RWPE2 (cell line): ENCODE results near the gene ALKBH2.

Experiments used
- ATAC-seq: fragments of 200-7000 bp; cut with Tn5 transposase; 3 replicates; pipeline ENCODE4 v1.9.1; 2021; ENCODE audit warnings: low read depth
- DNase-seq: peaks from one replicate; pipeline ENCODE4 v3.0.0-alpha.2; 2020; ENCODE audit warnings: low spot score
- H3K27ac ChIP-seq: fragments of 450-650 bp; 2 replicates; pipeline ENCODE4 v1.5.1; 2017; ENCODE audit warnings: mild to moderate bottlenecking; ENCODE audit not compliant: poor library complexity, severe bottlenecking
- H3K27me3 ChIP-seq: fragments of 250-450 bp; sonication (Bioruptor Pico); 2 replicates; pipeline ENCODE4 v1.5.1; 2021; ENCODE audit warnings: mild to moderate bottlenecking, moderate library complexity; ENCODE audit not compliant: insufficient read depth, poor library complexity, severe bottlenecking
- H3K36me3 ChIP-seq: fragments of 250-450 bp; sonication (Bioruptor Pico); 2 replicates; pipeline ENCODE4 v1.5.1; 2020; ENCODE audit warnings: low read depth, mild to moderate bottlenecking, moderate library complexity
- H3K4me1 ChIP-seq: fragments of 250-450 bp; sonication (Bioruptor Pico); 2 replicates; pipeline ENCODE4 v1.5.1; 2021; ENCODE audit warnings: mild to moderate bottlenecking, moderate library complexity; ENCODE audit not compliant: insufficient read depth, poor library complexity, severe bottlenecking
- H3K4me3 ChIP-seq: fragments of 250-450 bp; sonication (Bioruptor Pico); 2 replicates; pipeline ENCODE4 v1.5.1; 2021; ENCODE audit warnings: mild to moderate bottlenecking, moderate library complexity; ENCODE audit not compliant: severe bottlenecking
- H3K9me3 ChIP-seq: fragments of 250-450 bp; sonication (Bioruptor Pico); 2 replicates; pipeline ENCODE4 v1.5.1; 2021; ENCODE audit warnings: mild to moderate bottlenecking, moderate library complexity; ENCODE audit not compliant: severe bottlenecking
- TF ChIP-seq, protein P1 (sequence below): fragments of 450-650 bp; IDR thresholded peaks from one replicate; pipeline ENCODE4 v1.5.1; 2017; ENCODE audit warnings: mild to moderate bottlenecking, moderate library complexity; ENCODE audit not compliant: poor library complexity, severe bottlenecking

The ALKBH2 gene

DNA sequence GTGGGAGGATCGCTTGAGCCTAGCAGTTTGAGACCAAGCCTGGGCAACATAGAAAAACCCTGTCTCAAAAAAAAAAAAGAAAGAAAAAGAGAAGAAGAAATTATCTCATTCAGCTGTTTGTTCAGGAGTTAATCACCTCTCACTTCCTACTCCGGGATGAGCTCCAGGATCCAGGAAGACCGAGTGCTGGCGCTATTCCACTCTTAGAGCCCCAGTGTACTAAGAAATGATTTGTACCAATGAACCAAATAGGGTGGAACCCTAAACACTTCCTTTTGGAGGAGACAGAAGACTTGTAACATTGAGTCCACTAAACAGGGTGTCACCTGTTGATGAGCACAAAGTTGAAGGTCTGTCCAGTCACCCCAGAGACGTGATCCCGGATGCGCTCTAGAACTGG lies 3.6 kb downstream of the ALKBH2 start:
- no peaks in the 10 kb centered on the region for H3K9me3 ChIP-seq
- peaks cover 9% of the 10 kb centered on the region for H3K4me1 ChIP-seq
- no peak overlapping the region for H3K27ac ChIP-seq
- peaks cover 67% of the 10 kb centered on the region for H3K36me3 ChIP-seq
- H3K27me3 ChIP-seq: no peaks in the 10 kb centered on the region
- no peak for DNase-seq
- TF ChIP-seq, protein P1, sequence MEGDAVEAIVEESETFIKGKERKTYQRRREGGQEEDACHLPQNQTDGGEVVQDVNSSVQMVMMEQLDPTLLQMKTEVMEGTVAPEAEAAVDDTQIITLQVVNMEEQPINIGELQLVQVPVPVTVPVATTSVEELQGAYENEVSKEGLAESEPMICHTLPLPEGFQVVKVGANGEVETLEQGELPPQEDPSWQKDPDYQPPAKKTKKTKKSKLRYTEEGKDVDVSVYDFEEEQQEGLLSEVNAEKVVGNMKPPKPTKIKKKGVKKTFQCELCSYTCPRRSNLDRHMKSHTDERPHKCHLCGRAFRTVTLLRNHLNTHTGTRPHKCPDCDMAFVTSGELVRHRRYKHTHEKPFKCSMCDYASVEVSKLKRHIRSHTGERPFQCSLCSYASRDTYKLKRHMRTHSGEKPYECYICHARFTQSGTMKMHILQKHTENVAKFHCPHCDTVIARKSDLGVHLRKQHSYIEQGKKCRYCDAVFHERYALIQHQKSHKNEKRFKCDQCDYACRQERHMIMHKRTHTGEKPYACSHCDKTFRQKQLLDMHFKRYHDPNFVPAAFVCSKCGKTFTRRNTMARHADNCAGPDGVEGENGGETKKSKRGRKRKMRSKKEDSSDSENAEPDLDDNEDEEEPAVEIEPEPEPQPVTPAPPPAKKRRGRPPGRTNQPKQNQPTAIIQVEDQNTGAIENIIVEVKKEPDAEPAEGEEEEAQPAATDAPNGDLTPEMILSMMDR: no peak
- no peak for ATAC-seq
- no peak overlapping the region for H3K4me3 ChIP-seq

DNA sequence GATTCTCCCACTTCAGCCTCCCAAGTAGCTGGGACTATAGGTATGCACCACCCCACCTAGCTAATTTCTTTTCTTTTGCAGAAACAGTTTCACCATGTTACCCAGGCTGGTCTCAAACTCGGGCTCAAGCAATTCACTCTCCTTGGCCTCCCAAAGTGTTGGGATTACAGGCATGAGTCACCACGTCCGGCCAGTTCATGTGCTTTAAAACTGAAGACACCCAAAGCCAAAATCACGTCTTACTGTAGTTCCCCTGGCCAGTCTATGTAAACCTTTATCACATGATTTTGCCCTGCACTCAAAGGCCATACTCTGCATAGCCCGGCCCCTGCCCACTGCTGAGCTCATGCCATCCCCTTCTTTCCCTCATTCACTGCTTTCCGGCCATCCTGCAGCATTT lies 4.5 kb downstream of the ALKBH2 start:
- H3K36me3 ChIP-seq: peaks cover 69% of the 10 kb centered on the region
- DNase-seq (no peak), ATAC-seq (no peak)
- H3K4me3 ChIP-seq: no peak overlapping the region
- no peaks in the 10 kb centered on the region for H3K9me3 ChIP-seq
- H3K4me1 ChIP-seq: peaks cover 9% of the 10 kb centered on the region
- H3K27ac ChIP-seq: no peak overlapping the region
- TF ChIP-seq, protein P1: no peak
- no peaks in the 10 kb centered on the region for H3K27me3 ChIP-seq

DNA sequence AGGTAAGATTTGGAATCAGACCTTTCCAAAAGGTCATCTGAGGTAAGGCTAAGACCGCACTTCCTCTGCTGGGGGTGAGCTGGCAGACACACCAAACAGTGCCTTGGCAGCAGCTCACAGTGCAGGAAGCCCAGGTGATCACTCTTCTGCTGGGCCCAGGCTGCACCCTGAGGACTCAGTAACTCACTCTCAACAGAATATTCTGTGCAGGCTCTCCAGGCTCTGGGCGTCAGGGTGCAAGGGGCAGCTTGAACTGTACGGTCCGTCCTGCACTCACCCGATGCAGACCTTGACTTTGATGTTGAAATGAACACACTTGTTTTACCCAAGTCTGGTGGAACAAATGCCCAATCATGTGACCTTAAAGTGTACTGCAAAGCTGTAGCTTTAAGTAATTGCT lies 6.0 kb downstream of the ALKBH2 start:
- TF ChIP-seq, protein P1: no peak
- H3K27ac ChIP-seq: no peak overlapping the region
- no peak overlapping the region for H3K4me3 ChIP-seq
- H3K4me1 ChIP-seq: peaks cover 8% of the 10 kb centered on the region
- H3K9me3 ChIP-seq: no peaks in the 10 kb centered on the region
- peaks cover 74% of the 10 kb centered on the region for H3K36me3 ChIP-seq
- DNase-seq (no peak), ATAC-seq (0 out of 3 replicates have a peak, but pooled peaks have one; percentile 51)
- no peaks in the 10 kb centered on the region for H3K27me3 ChIP-seq

DNA sequence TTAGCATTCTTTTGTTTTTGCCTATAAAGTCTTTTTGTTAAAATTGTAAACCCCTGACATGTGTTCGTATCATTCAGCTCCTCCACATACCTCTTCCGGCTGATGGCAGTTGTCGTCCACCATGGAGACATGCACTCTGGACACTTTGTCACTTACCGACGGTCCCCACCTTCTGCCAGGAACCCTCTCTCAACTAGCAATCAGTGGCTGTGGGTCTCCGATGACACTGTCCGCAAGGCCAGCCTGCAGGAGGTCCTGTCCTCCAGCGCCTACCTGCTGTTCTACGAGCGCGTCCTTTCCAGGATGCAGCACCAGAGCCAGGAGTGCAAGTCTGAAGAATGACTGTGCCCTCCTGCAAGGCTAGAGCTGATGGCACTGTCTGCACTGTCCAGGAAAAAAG lies 7.7 kb downstream of the ALKBH2 start:
- Histone ChIP-seq H3K4me3 (no peak overlapping the region), H3K9me3 (no peaks in the 10 kb centered on the region), H3K27ac (no peak overlapping the region), H3K36me3 (peaks cover 62% of the 10 kb centered on the region), H3K4me1 (peaks cover 2% of the 10 kb centered on the region), H3K27me3 (no peaks in the 10 kb centered on the region)
- DNase-seq: no peak
- TF ChIP-seq, protein P1: no peak
- ATAC-seq: no peak

DNA sequence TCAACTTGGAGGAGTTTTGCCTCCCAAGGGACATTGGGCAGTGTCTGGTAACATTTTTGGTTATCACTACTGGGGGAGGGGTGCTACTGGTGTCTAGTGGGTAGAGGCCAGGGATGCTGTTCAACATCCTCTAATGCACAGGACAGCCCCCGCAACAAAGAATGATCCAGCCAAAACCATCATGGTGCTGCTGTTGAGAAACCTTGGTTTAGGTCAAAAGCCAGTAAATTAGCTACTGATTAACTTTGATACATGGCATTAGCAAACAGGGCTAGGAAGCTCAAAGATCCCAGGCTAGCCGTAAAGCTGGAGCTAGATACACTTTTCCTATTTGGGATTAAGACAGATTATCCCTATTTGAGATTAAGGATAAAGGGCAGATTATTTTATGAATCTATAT lies 8.8 kb downstream of the ALKBH2 start:
- no peaks in the 10 kb centered on the region for H3K9me3 ChIP-seq
- H3K4me1 ChIP-seq: peaks cover 2% of the 10 kb centered on the region
- H3K4me3 ChIP-seq: no peak overlapping the region
- no peak overlapping the region for H3K27ac ChIP-seq
- H3K36me3 ChIP-seq: peaks cover 51% of the 10 kb centered on the region
- no peaks in the 10 kb centered on the region for H3K27me3 ChIP-seq
- DNase-seq (no peak), ATAC-seq (no peak)
- TF ChIP-seq, protein P1: no peak
